NAMALWA (cell line): ENCODE results near the gene SFT2D1.
A peak's percentile ranks its signal among the peaks of the same experiment; 100 is the strongest.
"Not testable (repeated sequence)": the region's sequence is repeated elsewhere in the genome, so short reads cannot be mapped to it uniquely, and the experiment has no call there.

ENCODE experiments used
- DNase-seq: peaks from one replicate; pipeline ENCODE4 v3.0.0-alpha.2; 2015; ENCODE audit warnings: low spot score

SFT2D1 gene

GRCh38 chr6:166342349-166343149 lies at the start of gene SFT2D1:
TSS of gene SFT2D1 (minus strand) at chr6:166342545. CDS start at chr6:166342481, 64 bp downstream.
- peak; percentile 88 for DNase-seq

- no peak for DNase-seq
Measured at GRCh38 chr6:166389119-166389518, 46.8 kb upstream of the SFT2D1 start.

GRCh38 chr6:166388290-166389004 lies 46.1 kb upstream of the SFT2D1 start:
- DNase-seq = no peak

GRCh38 chr6:166387642-166388289 lies 45.4 kb upstream of the SFT2D1 start:
- no peak for DNase-seq

GRCh38 chr6:166387098-166387497 lies 44.8 kb upstream of the SFT2D1 start:
- DNase-seq = not testable (repeated sequence)

GRCh38 chr6:166386111-166386510 lies 43.8 kb upstream of the SFT2D1 start:
- DNase-seq = no peak

GRCh38 chr6:166383802-166384363 lies 41.5 kb upstream of the SFT2D1 start:
- DNase-seq = not testable (repeated sequence)

- peak; percentile 96 for DNase-seq
Measured at GRCh38 chr6:166382933-166383801, 40.8 kb upstream of the SFT2D1 start, which contains the start of gene MPC1. TSS of gene MPC1 (minus strand) at chr6:166382940. CDS start at chr6:166382876, 64 bp downstream.

- no peak for DNase-seq
Measured at GRCh38 chr6:166382500-166382932, 40.2 kb upstream of the SFT2D1 start.

- peak; percentile 54 for DNase-seq
Measured at GRCh38 chr6:166381733-166382499, 39.6 kb upstream of the SFT2D1 start.

GRCh38 chr6:166381381-166381732 lies 39.0 kb upstream of the SFT2D1 start:
- DNase-seq = no peak

- no peak for DNase-seq
Measured at GRCh38 chr6:166379800-166380199, 37.5 kb upstream of the SFT2D1 start.

GRCh38 chr6:166379103-166379586 lies 36.8 kb upstream of the SFT2D1 start:
- no peak for DNase-seq

GRCh38 chr6:166377721-166378120 lies 35.4 kb upstream of the SFT2D1 start:
- DNase-seq = no peak

GRCh38 chr6:166375013-166375412 lies 32.7 kb upstream of the SFT2D1 start:
- DNase-seq = no peak

- DNase-seq = no peak
Measured at GRCh38 chr6:166370489-166370888, 28.1 kb upstream of the SFT2D1 start.

GRCh38 chr6:166369782-166370181 lies 27.4 kb upstream of the SFT2D1 start:
- DNase-seq = no peak

GRCh38 chr6:166366921-166367320 lies 24.6 kb upstream of the SFT2D1 start:
- no peak for DNase-seq

- DNase-seq = no peak
Measured at GRCh38 chr6:166365806-166366205, 23.5 kb upstream of the SFT2D1 start.

GRCh38 chr6:166365221-166365620 lies 22.9 kb upstream of the SFT2D1 start:
- DNase-seq = no peak
